ENCODE results near the gene CAB39. TPM values are rescaled to one million over a fixed set of nuclear protein-coding genes. Genes with fewer than 3 reads are reported as not detected.

CAB39 gene
- 10 to 100 TPM; 70.8 to 97.6 (median 87.4) TPM for total RNA-seq

DNA sequence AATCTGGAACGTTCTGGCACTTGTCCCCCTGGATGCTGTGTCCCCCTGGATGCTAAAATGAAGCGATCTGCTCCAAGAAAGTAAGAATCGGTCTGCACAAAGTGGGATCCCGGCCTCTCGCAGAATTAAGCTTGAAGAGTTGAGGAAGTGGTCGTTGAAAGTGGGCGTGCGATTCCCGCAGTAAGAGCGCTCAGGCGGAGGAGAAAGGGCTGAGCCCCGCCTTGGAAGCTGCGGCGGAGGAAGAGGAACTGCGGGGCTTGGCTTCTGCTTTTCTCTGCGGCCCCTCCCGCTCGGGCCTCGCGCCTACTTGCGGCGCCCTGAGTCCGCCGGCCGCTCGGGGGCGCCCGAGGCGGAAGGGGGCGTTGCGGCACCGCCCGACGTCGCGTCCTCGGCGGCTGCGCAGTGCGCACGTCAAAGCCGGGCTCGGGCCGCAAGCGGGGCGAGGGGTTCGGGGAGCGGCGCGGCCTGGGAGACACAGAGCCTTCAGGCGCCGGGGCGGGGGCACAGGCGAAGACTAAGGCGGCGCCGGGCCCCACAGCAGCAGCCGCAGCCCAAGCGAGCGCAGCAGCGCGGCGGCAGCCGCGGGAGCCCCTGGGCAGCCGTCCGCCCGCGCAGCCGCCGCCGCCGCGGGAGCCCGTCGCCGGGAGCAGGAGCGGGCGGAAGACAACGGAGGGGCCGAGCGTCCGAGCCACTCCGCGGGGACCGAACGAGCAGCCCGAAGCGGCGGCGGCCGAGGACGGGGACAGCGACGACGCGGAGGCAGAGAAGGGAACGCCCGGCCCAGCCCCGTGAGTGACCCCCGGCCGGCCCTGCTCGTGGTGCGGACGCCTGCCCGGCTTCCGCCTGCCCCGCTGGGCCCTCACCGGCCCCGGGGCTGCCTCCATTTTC lies at the start of gene CAB39:
TSS of gene CAB39 (plus strand) at position 400 of the 888 bp plus-strand sequence. CDS start 47,160 bp downstream, outside the sequence.
- Histone ChIP-seq H3K27me3 (no peaks in the 10 kb centered on the region), H3K36me3 (no peaks in the 10 kb centered on the region), H3K4me1 (peaks cover 15 to 25% of the 10 kb centered on the region in 2 donors), H3K4me3 (replicated peaks in 1 of 3) (peak within 1 kb of the TSS; percentile 37 to 95 (median 80)), H3K9me3 (no peaks in the 10 kb centered on the region), H3K27ac (peak within 1 kb of the TSS; percentile 26 to 90 (median 85))
- DNase-seq: peak; percentile 82 to 85
- TF ChIP-seq, protein P1, sequence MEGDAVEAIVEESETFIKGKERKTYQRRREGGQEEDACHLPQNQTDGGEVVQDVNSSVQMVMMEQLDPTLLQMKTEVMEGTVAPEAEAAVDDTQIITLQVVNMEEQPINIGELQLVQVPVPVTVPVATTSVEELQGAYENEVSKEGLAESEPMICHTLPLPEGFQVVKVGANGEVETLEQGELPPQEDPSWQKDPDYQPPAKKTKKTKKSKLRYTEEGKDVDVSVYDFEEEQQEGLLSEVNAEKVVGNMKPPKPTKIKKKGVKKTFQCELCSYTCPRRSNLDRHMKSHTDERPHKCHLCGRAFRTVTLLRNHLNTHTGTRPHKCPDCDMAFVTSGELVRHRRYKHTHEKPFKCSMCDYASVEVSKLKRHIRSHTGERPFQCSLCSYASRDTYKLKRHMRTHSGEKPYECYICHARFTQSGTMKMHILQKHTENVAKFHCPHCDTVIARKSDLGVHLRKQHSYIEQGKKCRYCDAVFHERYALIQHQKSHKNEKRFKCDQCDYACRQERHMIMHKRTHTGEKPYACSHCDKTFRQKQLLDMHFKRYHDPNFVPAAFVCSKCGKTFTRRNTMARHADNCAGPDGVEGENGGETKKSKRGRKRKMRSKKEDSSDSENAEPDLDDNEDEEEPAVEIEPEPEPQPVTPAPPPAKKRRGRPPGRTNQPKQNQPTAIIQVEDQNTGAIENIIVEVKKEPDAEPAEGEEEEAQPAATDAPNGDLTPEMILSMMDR (IDR thresholded peaks at IDR 0.05): peak; percentile 31 to 97 (median 78)
- TF ChIP-seq POLR2A (IDR thresholded peaks at IDR 0.05): peak in 1 of 2 donors; percentile 88
- intact Hi-C loops (cut with DNase I): loop anchor here (5.0 kb wide), 1 partner anchor 85 kb away; no protein-coding TSS in a partner anchor
- 0% methylated on average over 15 to 43 of the region's 110 CpGs for WGBS, 2 donors

DNA sequence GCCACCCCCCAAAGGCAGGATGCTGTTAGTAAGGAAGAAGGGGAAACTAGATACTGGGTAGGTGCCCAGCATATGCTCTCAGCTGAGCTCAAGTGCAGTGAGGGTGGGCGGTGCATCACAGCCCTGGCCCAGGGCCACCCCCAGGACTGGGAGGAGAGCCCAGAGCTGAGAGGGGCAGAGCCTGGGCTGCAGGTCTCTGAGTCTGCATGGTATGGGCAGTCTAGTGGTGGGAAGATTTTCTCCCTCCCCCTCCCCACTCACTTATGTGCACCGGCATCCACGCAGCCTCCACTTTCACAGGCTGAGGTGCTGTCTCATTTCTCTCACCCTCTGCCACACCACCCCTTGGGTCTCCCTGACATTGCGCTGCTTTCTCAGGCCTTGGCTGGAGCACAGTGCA lies 48.5 kb upstream of the CAB39 start:
- peak; percentile 86 for DNase-seq
- intact Hi-C loops (cut with DNase I): no loop called here
- Histone ChIP-seq H3K9me3 (no peaks in the 10 kb centered on the region), H3K36me3 (no peaks in the 10 kb centered on the region), H3K4me1 (peaks cover 8 to 28% of the 10 kb centered on the region in 2 donors), H3K27me3 (no peaks in the 10 kb centered on the region), H3K27ac (peak overlapping the region in 1 of 3 donors; percentile 41), H3K4me3 (replicated peaks in 1 of 3) (no peak overlapping the region)
- 29 to 42% methylated on average over 4 of the region's 4 CpGs for WGBS, 2 donors
- TF ChIP-seq, protein P1 (IDR thresholded peaks at IDR 0.05): no peak
- no peak for TF ChIP-seq POLR2A (IDR thresholded peaks at IDR 0.05)

DNA sequence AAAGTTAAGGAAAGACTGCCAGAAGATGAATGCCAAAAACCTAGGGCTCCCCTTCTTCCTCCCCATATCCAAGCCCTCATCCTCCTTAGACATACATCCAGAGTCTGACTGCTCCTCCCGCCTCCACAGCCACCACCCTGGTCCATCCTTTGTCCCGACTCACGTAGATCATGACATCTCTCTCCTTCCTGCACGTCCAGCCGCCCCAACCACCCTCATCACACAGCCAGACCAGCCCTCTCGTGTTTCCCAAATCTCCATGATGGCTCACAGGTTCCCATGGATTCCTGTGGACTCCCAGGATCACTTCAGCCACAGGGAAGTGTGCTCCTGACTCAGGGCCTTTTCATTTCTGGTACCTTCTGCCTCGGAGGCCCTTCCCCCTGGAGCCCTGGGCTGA lies 47.8 kb upstream of the CAB39 start:
- no peak overlapping the region for H3K4me3 ChIP-seq (replicated peaks in 1 of 3)
- peaks cover 8 to 28% of the 10 kb centered on the region in 2 donors for H3K4me1 ChIP-seq
- TF ChIP-seq POLR2A (IDR thresholded peaks at IDR 0.05): no peak
- TF ChIP-seq, protein P1 (IDR thresholded peaks at IDR 0.05): no peak
- H3K9me3 ChIP-seq: no peaks in the 10 kb centered on the region
- no peaks in the 10 kb centered on the region for H3K27me3 ChIP-seq
- WGBS, 2 donors: 85 to 93% methylated on average over 7 of the region's 7 CpGs
- no peak overlapping the region for H3K27ac ChIP-seq
- no peaks in the 10 kb centered on the region for H3K36me3 ChIP-seq
- intact Hi-C loops (cut with DNase I): no loop called here
- no peak for DNase-seq

DNA sequence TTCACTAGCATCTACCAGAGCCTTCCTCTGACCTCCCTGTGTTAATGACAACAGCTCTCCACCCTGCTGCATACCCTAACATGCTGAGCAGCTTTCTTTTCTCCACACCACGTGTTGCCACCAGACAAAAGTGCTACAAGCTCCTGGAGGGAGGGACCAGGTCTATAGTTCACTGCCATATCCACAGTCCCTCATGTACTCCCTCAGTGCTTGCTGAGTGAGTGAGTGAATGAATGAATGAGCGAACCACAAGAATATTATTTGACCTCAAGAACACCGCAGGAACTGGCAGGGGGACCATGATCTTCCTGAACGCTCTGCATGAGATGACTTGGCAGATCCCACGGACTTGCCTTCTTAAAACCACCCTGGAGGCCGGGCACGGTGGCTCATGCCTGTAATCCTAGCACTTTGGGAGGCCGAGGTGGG lies 47.4 kb upstream of the CAB39 start:
- WGBS, 2 donors: 84 to 90% methylated on average over 8 of the region's 8 CpGs
- no peak overlapping the region for H3K4me3 ChIP-seq (replicated peaks in 1 of 3)
- no peaks in the 10 kb centered on the region for H3K27me3 ChIP-seq
- H3K36me3 ChIP-seq: no peaks in the 10 kb centered on the region
- H3K4me1 ChIP-seq: peaks cover 8 to 28% of the 10 kb centered on the region in 2 donors
- intact Hi-C loops (cut with DNase I): no loop called here
- no peaks in the 10 kb centered on the region for H3K9me3 ChIP-seq
- no peak for DNase-seq
- no peak overlapping the region for H3K27ac ChIP-seq
- TF ChIP-seq POLR2A (IDR thresholded peaks at IDR 0.05): no peak
- TF ChIP-seq, protein P1 (IDR thresholded peaks at IDR 0.05): no peak

DNA sequence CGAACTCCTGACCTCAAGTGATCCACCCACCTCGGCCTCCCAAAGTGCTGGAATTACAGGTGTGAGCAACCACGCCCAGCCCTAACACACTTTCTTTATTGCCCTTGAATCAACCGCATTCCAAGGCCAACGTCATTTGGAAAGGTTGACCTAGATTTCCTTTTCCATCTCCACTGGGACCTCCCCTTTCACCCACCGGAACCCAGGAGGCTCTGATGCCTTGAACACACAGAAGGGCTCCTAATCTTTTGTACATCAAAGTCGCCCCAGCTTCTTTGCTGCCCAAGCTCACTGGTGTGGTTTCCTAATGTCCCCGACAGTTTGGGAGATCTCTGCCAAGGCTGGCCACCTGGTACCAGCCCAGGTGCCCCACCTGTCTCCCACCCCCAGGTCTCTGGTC lies 46.2 kb upstream of the CAB39 start:
- peaks cover 8 to 28% of the 10 kb centered on the region in 2 donors for H3K4me1 ChIP-seq
- intact Hi-C loops (cut with DNase I): no loop called here
- no peak for TF ChIP-seq POLR2A (IDR thresholded peaks at IDR 0.05)
- TF ChIP-seq, protein P1 (IDR thresholded peaks at IDR 0.05): no peak
- H3K27ac ChIP-seq: no peak overlapping the region
- 65 to 76% methylated on average over 8 of the region's 8 CpGs for WGBS, 2 donors
- no peaks in the 10 kb centered on the region for H3K36me3 ChIP-seq
- no peak for DNase-seq
- H3K9me3 ChIP-seq: no peaks in the 10 kb centered on the region
- no peak overlapping the region for H3K4me3 ChIP-seq (replicated peaks in 1 of 3)
- no peaks in the 10 kb centered on the region for H3K27me3 ChIP-seq
